Measurements from ENCODE around the gene QKI.
"Not testable (repeated sequence)": the region's sequence is repeated elsewhere in the genome, so short reads cannot be mapped to it uniquely, and the experiment has no call there.

The QKI gene

GRCh38 chr6:163415620-163416556 is 1.4 kb downstream of the QKI start:
- peak; percentile 12 to 74 (median 42) for DNase-seq

- peak in 3 of 6 experiments; percentile 36 to 70 (median 47) for DNase-seq
These were observed 2.2 kb downstream of the QKI start for GRCh38 chr6:163416557-163417253.

- no peak for DNase-seq
These were observed 3.1 kb downstream of the QKI start for GRCh38 chr6:163417595-163417994.

GRCh38 chr6:163418311-163419029 is 4.0 kb downstream of the QKI start:
- DNase-seq, result no peak

- no peak for DNase-seq
These were observed 5.1 kb downstream of the QKI start for GRCh38 chr6:163419413-163420288.

GRCh38 chr6:163420289-163420614 is 5.7 kb downstream of the QKI start:
- no peak for DNase-seq

GRCh38 chr6:163422550-163422949 is 8.0 kb downstream of the QKI start:
- DNase-seq, result no peak

GRCh38 chr6:163423696-163424095 is 9.2 kb downstream of the QKI start:
- DNase-seq, result no peak

GRCh38 chr6:163427498-163428254 is 13.2 kb downstream of the QKI start:
- DNase-seq, result peak in 2 of 6 experiments; percentile 20 to 26

- no peak for DNase-seq
These were observed 13.9 kb downstream of the QKI start for GRCh38 chr6:163428373-163428772.

GRCh38 chr6:163429858-163430448 is 15.4 kb downstream of the QKI start:
- DNase-seq, result no peak

- DNase-seq, result no peak
These were observed 17.8 kb downstream of the QKI start for GRCh38 chr6:163432300-163432699.

GRCh38 chr6:163433486-163433885 is 19.0 kb downstream of the QKI start:
- DNase-seq, result not testable (repeated sequence)

GRCh38 chr6:163435023-163435422 is 20.5 kb downstream of the QKI start:
- no peak for DNase-seq

GRCh38 chr6:163436843-163437242 is 22.3 kb downstream of the QKI start:
- no peak for DNase-seq

- DNase-seq, result no peak
These were observed 22.9 kb downstream of the QKI start for GRCh38 chr6:163437466-163437865.

- DNase-seq, result no peak
These were observed 23.9 kb downstream of the QKI start for GRCh38 chr6:163438298-163438939.

- DNase-seq, result peak in 1 of 6 experiments; percentile 15
These were observed 24.4 kb downstream of the QKI start for GRCh38 chr6:163438940-163439335.

- DNase-seq, result not testable (repeated sequence)
These were observed 24.9 kb downstream of the QKI start for GRCh38 chr6:163439390-163439789.

- DNase-seq, result no peak
These were observed 25.5 kb downstream of the QKI start for GRCh38 chr6:163439997-163440396.

GRCh38 chr6:163442336-163442735 is 27.8 kb downstream of the QKI start:
- no peak for DNase-seq
